WTC11 (cell line): ENCODE results near the gene LZTR1. TPM values are rescaled to one million over a fixed set of nuclear protein-coding genes. Genes with fewer than 3 reads are reported as not detected.

Experiments used
- ATAC-seq: fragments of 200-7000 bp; cut with Tn5 transposase; 2 replicates; pipeline ENCODE4 v1.10.0; 2021; ENCODE audit warnings: mild to moderate bottlenecking, moderate library complexity
- CTCF ChIA-PET: fragments of 300-600 bp; sonication (Branson Sonifier 250); formaldehyde crosslinking; loops from one replicate; lab custom pipeline; 2021; ENCODE audit warnings: antibody characterized with exemption; lab: Charles Lee
- POLR2A ChIA-PET: fragments of 350-600 bp; sonication (Branson Sonifier 250); formaldehyde crosslinking; loops from one replicate; lab custom pipeline; 2021; ENCODE audit warnings: antibody characterized with exemption; lab: Charles Lee
- DNase-seq: peaks from one replicate; pipeline ENCODE4 v3.0.0; 2021; ENCODE audit warnings: low spot score
- H3K27ac Mint-ChIP-seq: 2 replicates; pipeline ENCODE4 v1.8.0; 2021; ENCODE audit warnings: mixed read lengths
- H3K27me3 Mint-ChIP-seq: 2 replicates; pipeline ENCODE4 v1.8.0; 2021; ENCODE audit warnings: low read depth, mild to moderate bottlenecking, moderate library complexity, mixed read lengths
- H3K36me3 Mint-ChIP-seq: 2 replicates; pipeline ENCODE4 v1.8.0; 2021; ENCODE audit warnings: mixed read lengths
- H3K4me1 Mint-ChIP-seq: 2 replicates; pipeline ENCODE4 v1.8.0; 2022; ENCODE audit warnings: mixed read lengths
- H3K4me3 Mint-ChIP-seq: 2 replicates; pipeline ENCODE4 v1.8.0; 2021; ENCODE audit warnings: mild to moderate bottlenecking, moderate library complexity, mixed read lengths
- H3K9me3 Mint-ChIP-seq: 2 replicates; pipeline ENCODE4 v1.8.0; 2021; ENCODE audit warnings: mixed read lengths
- ATF2 ChIP-seq: sonication (generic); formaldehyde crosslinking; IDR thresholded peaks from 2 replicates; pipeline ENCODE4 v1.8.1; 2022; ENCODE audit warnings: low read depth, missing genetic modification reagents, borderline replicate concordance
- CDX4 ChIP-seq: fragments of 250-450 bp; sonication (Bioruptor Pico); IDR thresholded peaks from 2 replicates; pipeline ENCODE4 v1.9.0; 2021; ENCODE audit warnings: moderate library complexity, mild to moderate bottlenecking, inconsistent platforms, borderline replicate concordance
- ELF4 ChIP-seq: sonication (generic); formaldehyde crosslinking; IDR thresholded peaks from 2 replicates; pipeline ENCODE4 v1.8.1; 2022; ENCODE audit warnings: low read depth, mild to moderate bottlenecking, moderate library complexity, missing genetic modification reagents
- EMX1 ChIP-seq: fragments of 250-450 bp; sonication (Bioruptor Pico); IDR thresholded peaks from 2 replicates; pipeline ENCODE4 v1.8.0; 2021; ENCODE audit warnings: mild to moderate bottlenecking
- ESRRA ChIP-seq: sonication (generic); formaldehyde crosslinking; IDR thresholded peaks from 2 replicates; pipeline ENCODE4 v1.8.1; 2022; ENCODE audit warnings: mild to moderate bottlenecking, missing genetic modification reagents, borderline replicate concordance
- ETV6 ChIP-seq: sonication (generic); formaldehyde crosslinking; IDR thresholded peaks from 2 replicates; pipeline ENCODE4 v1.8.1; 2022; ENCODE audit warnings: mild to moderate bottlenecking, missing genetic modification reagents
- GABPB1 ChIP-seq: sonication (generic); formaldehyde crosslinking; IDR thresholded peaks from 2 replicates; pipeline ENCODE4 v1.8.1; 2023; ENCODE audit warnings: mild to moderate bottlenecking, missing genetic modification reagents
- GRHL2 ChIP-seq: fragments of 250-450 bp; sonication (Bioruptor Pico); IDR thresholded peaks from 2 replicates; pipeline ENCODE4 v1.8.0; 2022; ENCODE audit warnings: mild to moderate bottlenecking, moderate library complexity; ENCODE audit not compliant: insufficient replicate concordance, severe bottlenecking
- IRF2 ChIP-seq: sonication (generic); formaldehyde crosslinking; IDR thresholded peaks from 2 replicates; pipeline ENCODE4 v1.8.0; 2022; ENCODE audit warnings: low read depth, missing genetic modification reagents, borderline replicate concordance
- MAX ChIP-seq: sonication (generic); formaldehyde crosslinking; IDR thresholded peaks from 2 replicates; pipeline ENCODE4 v1.8.0; 2022; ENCODE audit warnings: mild to moderate bottlenecking, missing genetic modification reagents
- NFATC4 ChIP-seq: fragments of 250-450 bp; sonication (Bioruptor Pico); IDR thresholded peaks from 2 replicates; pipeline ENCODE4 v1.9.0; 2021; ENCODE audit warnings: mild to moderate bottlenecking
- NFYB ChIP-seq: sonication (generic); formaldehyde crosslinking; conservative IDR thresholded peaks from 2 replicates; pipeline ENCODE4 v1.8.0; 2022; ENCODE audit warnings: low read depth, missing genetic modification reagents
- NR1H2 ChIP-seq: sonication (generic); formaldehyde crosslinking; IDR thresholded peaks from 2 replicates; pipeline ENCODE4 v1.9.0; 2021; ENCODE audit warnings: mild to moderate bottlenecking, moderate library complexity, missing genetic modification reagents
- PRDM15 ChIP-seq: sonication (generic); formaldehyde crosslinking; IDR thresholded peaks from 2 replicates; pipeline ENCODE4 v1.8.0; 2022; ENCODE audit warnings: missing genetic modification reagents
- PREB ChIP-seq: sonication (generic); formaldehyde crosslinking; IDR thresholded peaks from 2 replicates; pipeline ENCODE4 v1.8.1; 2022; ENCODE audit warnings: mild to moderate bottlenecking, missing genetic modification reagents, moderate library complexity, borderline replicate concordance
- PRRX2 ChIP-seq: fragments of 250-450 bp; sonication (Bioruptor Pico); IDR thresholded peaks from 2 replicates; pipeline ENCODE4 v1.8.0; 2021; ENCODE audit warnings: mild to moderate bottlenecking
- RELA ChIP-seq: sonication (generic); formaldehyde crosslinking; IDR thresholded peaks from 2 replicates; pipeline ENCODE4 v1.8.1; 2022; ENCODE audit warnings: missing genetic modification reagents, mild to moderate bottlenecking, borderline replicate concordance
- RORB ChIP-seq: fragments of 250-450 bp; sonication (Bioruptor Pico); IDR thresholded peaks from 2 replicates; pipeline ENCODE4 v1.9.0; 2021; ENCODE audit warnings: mild to moderate bottlenecking
- SP1 ChIP-seq: sonication (generic); formaldehyde crosslinking; conservative IDR thresholded peaks from 2 replicates; pipeline ENCODE4 v1.8.1; 2022; ENCODE audit warnings: missing genetic modification reagents
- TCF7 ChIP-seq: sonication (generic); formaldehyde crosslinking; IDR thresholded peaks from 2 replicates; pipeline ENCODE4 v1.8.0; 2022; ENCODE audit warnings: mild to moderate bottlenecking, low read depth, missing genetic modification reagents, moderate library complexity
- ZNF281 ChIP-seq: sonication (generic); formaldehyde crosslinking; IDR thresholded peaks from 2 replicates; pipeline ENCODE4 v1.8.0; 2023; ENCODE audit warnings: mild to moderate bottlenecking, missing genetic modification reagents
- ZNF317 ChIP-seq: sonication (generic); formaldehyde crosslinking; IDR thresholded peaks from 2 replicates; pipeline ENCODE4 v1.8.1; 2023; ENCODE audit warnings: low read depth, mild to moderate bottlenecking, moderate library complexity, missing genetic modification reagents, borderline replicate concordance
- ZNF532 ChIP-seq: fragments of 250-450 bp; sonication (Bioruptor Pico); IDR thresholded peaks from 2 replicates; pipeline ENCODE4 v1.9.0; 2021; ENCODE audit warnings: mild to moderate bottlenecking, borderline replicate concordance
- total RNA-seq: library from RNA; stranded (reverse); gene quantifications from 3 replicates; pipeline ENCODE4 v1.2.3, GENCODE V29; 2021

The LZTR1 gene
- total RNA-seq, 1 experiment from 2014 or later: 38.3 TPM

GRCh38 chr22:21014202-21014725, 32.2 kb downstream of the LZTR1 start:
- Mint-ChIP-seq H3K36me3 (no peaks in the 10 kb centered on the region), H3K9me3 (no peaks in the 10 kb centered on the region), H3K27me3 (peaks cover 21% of the 10 kb centered on the region), H3K4me3 (peak overlapping the region; percentile 85), H3K4me1 (peaks cover 36% of the 10 kb centered on the region), H3K27ac (peak overlapping the region; percentile 89; the same call in 1 of the 2 replicates)
- POLR2A ChIA-PET: interaction anchor here (1.0 to 1.1 kb wide), 2 partner anchors 12 to 33 kb away, joined by 3 to 4 read pairs; partner anchors contain the start of gene THAP7
- ATAC-seq (peak; percentile 90), DNase-seq (peak; percentile 97)
- CTCF ChIA-PET: interaction anchor here (1.0 to 2.7 kb wide), 5 partner anchors 12 to 88 kb away, joined by 3 to 19 read pairs (median 3); partner anchors contain the start of genes LZTR1 and THAP7
- TF ChIP-seq CDX4 (CRISPR knock-in tag) (no peak), ELF4 (CRISPR knock-in tag) (no peak), NFATC4 (no peak), SP1 (CRISPR knock-in tag) (peak; percentile 67), PRRX2 (CRISPR knock-in tag) (no peak), RELA (CRISPR knock-in tag) (no peak), NFYB (CRISPR knock-in tag) (peak; percentile 68), TCF7 (CRISPR knock-in tag) (no peak), ATF2 (no peak), IRF2 (no peak), ZNF317 (CRISPR knock-in tag) (no peak), ZNF532 (CRISPR knock-in tag) (no peak), ESRRA (no peak), RORB (CRISPR knock-in tag) (no peak), MAX (CRISPR knock-in tag) (peak; percentile 48; the same call in 1 of the 2 replicates), NR1H2 (no peak), PREB (no peak), PRDM15 (CRISPR knock-in tag) (no peak), ZNF281 (no peak), ETV6 (no peak), GRHL2 (no peak), EMX1 (CRISPR knock-in tag) (no peak), GABPB1 (CRISPR knock-in tag) (no peak)
